GM12891 (cell line): ENCODE data around the gene SLC26A2.

ENCODE experiments used
- POLR2A ChIP-seq: IDR thresholded peaks from 2 replicates; pipeline ENCODE4 v1.6.1; 2011; ENCODE audit warnings: low read depth, low read length, control low read depth
- TAF1 ChIP-seq: IDR thresholded peaks from 2 replicates; pipeline ENCODE4 v1.6.1; 2011; ENCODE audit warnings: low read depth, low read length, control low read depth

- TF ChIP-seq POLR2A, result no peak
- no peak for TF ChIP-seq TAF1
Observed at GRCh38 chr5:149941795-149942194, 18.8 kb upstream of the SLC26A2 start.
